K562 (cell line): ENCODE results near the gene STYXL1. TPM values are rescaled to one million over a fixed set of nuclear protein-coding genes. Genes with fewer than 3 reads are reported as not detected.
A peak's percentile ranks its signal among the peaks of the same experiment; 100 is the strongest.

Source experiments
- EP400 ChIP-seq: fragments of 450-650 bp; IDR thresholded peaks from 2 replicates; pipeline ENCODE4 v1.6.1; 2017; ENCODE audit warnings: antibody characterized with exemption, mild to moderate bottlenecking, moderate library complexity
- HMGXB4 ChIP-seq: sonication (generic); formaldehyde crosslinking; IDR thresholded peaks from 2 replicates; pipeline ENCODE4 v1.8.1; 2023; ENCODE audit warnings: mild to moderate bottlenecking, missing genetic modification reagents
- KDM1A ChIP-seq, 2 experiments: fragments of 450-650 bp; IDR thresholded peaks; 2 replicates each; pipeline ENCODE4 v1.6.1; 2016; ENCODE audit warnings: mild to moderate bottlenecking in 2 of 2
- MTA3 ChIP-seq: fragments of 450-650 bp; formaldehyde crosslinking; IDR thresholded peaks from 2 replicates; pipeline ENCODE4 v1.6.1; 2017; ENCODE audit warnings: mild to moderate bottlenecking, borderline replicate concordance
- POLR2G ChIP-seq: fragments of 200-400 bp; formaldehyde crosslinking; IDR thresholded peaks from 2 replicates; pipeline ENCODE4 v1.6.1; 2017; ENCODE audit warnings: low read depth, mild to moderate bottlenecking, antibody characterized with exemption, low read length, moderate library complexity
- STAT6 ChIP-seq: sonication (generic); formaldehyde crosslinking; IDR thresholded peaks from 2 replicates; pipeline ENCODE4 v1.8.1; 2023; ENCODE audit warnings: mild to moderate bottlenecking, missing genetic modification reagents
- THRA ChIP-seq: fragments of 450-650 bp; IDR thresholded peaks from 2 replicates; pipeline ENCODE4 v1.6.1; 2017; ENCODE audit warnings: mild to moderate bottlenecking, moderate library complexity
- ZC3H8 ChIP-seq: fragments of 450-650 bp; IDR thresholded peaks from 2 replicates; pipeline ENCODE4 v1.6.1; 2017
- ZNF263 ChIP-seq: sonication (generic); formaldehyde crosslinking; IDR thresholded peaks from 2 replicates; pipeline ENCODE4 v1.8.0; 2022; ENCODE audit warnings: mild to moderate bottlenecking, missing genetic modification reagents, borderline replicate concordance
- ZNF696 ChIP-seq: fragments of 250-450 bp; sonication (Bioruptor Pico); conservative IDR thresholded peaks from 2 replicates; pipeline ENCODE4 v1.4.0; 2020; ENCODE audit warnings: mild to moderate bottlenecking, moderate library complexity
- polyA plus RNA-seq, 8 experiments: library from polyadenylated mRNA; depleted of rRNA in 4 of 8; stranded (reverse) in 5 of 8; unstranded in 3 of 8; fragments of >200 nt; fragmentation: Nextera tagmentation in 2 of 8; fragmentation: Illumina TruSeq in 1 of 8; extraction: Ambion mirVana in 2 of 8; extraction: Trizol in 1 of 8; gene quantifications; 2 replicates each; pipeline versions ENCODE4 v1.2.1 to v1.2.3, GENCODE V29; 2011 to 2014; ENCODE audit warnings: inconsistent platforms in 1 of 8, missing spikeins in 1 of 8
- total RNA-seq, 7 experiments: library from RNA; depleted of rRNA in 6 of 7; stranded (reverse); fragments of >200 nt in 6 of 7; fragmentation: Illumina TruSeq in 2 of 7; extraction: Trizol in 2 of 7; gene quantifications; 2 replicates each; pipeline versions ENCODE4 v1.2.1 to v1.2.3, GENCODE V29; 2011 to 2021; ENCODE audit warnings: low replicate concordance in 1 of 7
- TF ChIP-seq, protein P1 (sequence below): sonication (generic); formaldehyde crosslinking; IDR thresholded peaks from 2 replicates; pipeline ENCODE4 v1.9.0; 2022; ENCODE audit warnings: mild to moderate bottlenecking, missing genetic modification reagents
- TF ChIP-seq, protein P2 (sequence below), 2 experiments: fragments of 200-800 bp in 1 of 2; sonication (Bioruptor generic) in 1 of 2; sonication (generic) in 1 of 2; formaldehyde crosslinking in 1 of 2; IDR thresholded peaks in 1 of 2; conservative IDR thresholded peaks in 1 of 2; 2 replicates each; pipeline versions ENCODE4 v1.5.0 to v1.6.1; 2016 to 2020; ENCODE audit warnings: missing compliant biosample characterization in 1 of 2, missing genetic modification characterization in 1 of 2, missing genetic modification reagents in 1 of 2
- TF ChIP-seq, protein P3 (sequence below), 2 experiments: IDR thresholded peaks; 2 replicates each; pipeline ENCODE4 v1.6.1; 2011; ENCODE audit warnings: borderline replicate concordance in 1 of 2, control low read depth in 1 of 2, low read depth in 1 of 2, low read length in 1 of 2, mild to moderate bottlenecking in 1 of 2, mixed read lengths in 1 of 2, moderate library complexity in 1 of 2; ENCODE audit not compliant: insufficient read depth in 1 of 2, insufficient read length in 1 of 2, poor library complexity in 1 of 2, severe bottlenecking in 1 of 2; ENCODE audit errors: extremely low read depth in 1 of 2

STYXL1 gene
- total and polyA plus RNA-seq, 9 of the 15 experiments (the other 6 are each of a cell fraction or from before 2014, with no cell fraction given), result 36.5 to 97.2 (median 49.9) TPM

DNA sequence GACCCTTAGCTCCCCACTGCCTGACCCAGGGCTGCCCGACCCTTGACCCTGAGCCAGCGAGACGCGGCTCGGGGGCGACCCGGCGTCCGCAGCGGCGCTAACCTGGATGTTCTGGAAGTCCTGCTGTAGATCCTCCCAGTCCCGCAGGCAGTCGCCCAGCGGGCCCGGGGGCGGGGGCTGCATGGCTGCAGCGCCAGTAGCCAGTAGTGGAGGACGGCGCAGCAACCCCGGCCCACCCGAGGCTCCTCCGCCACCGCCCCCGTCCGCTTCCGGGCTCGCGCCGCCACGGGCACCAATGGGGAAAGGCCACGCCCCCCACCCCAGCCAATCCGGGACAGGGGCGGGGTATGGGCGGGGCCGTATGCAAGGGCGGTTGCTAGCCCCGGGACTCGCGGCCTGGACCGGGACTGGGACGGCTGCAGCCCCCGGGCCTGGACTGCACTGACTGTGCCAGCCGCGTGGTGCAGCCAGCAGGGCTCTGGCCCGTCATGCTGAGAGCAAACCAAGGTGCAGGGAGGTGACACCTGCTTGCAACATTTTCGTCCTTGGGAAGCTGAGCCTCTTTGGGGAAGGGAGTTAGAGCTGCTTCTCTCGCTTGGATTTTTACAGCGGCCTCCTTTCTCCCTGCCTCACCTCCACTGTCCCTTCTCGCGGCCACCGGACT lies 53.3 kb downstream of the STYXL1 start, which contains the start of gene TMEM120A (continued):
- 0 out of 2 replicates have a peak, but pooled peaks have one; percentile 50 for TF ChIP-seq HMGXB4 (CRISPR knock-in tag)
- TF ChIP-seq MTA3, result 0 out of 2 replicates have a peak, but pooled peaks have one; percentile 63
- no peak for TF ChIP-seq ZNF696 (CRISPR knock-in tag)
- TF ChIP-seq POLR2G, result peak; percentile 84
- TF ChIP-seq ZC3H8, result no peak
- peak; percentile 77 for TF ChIP-seq ZNF263 (CRISPR knock-in tag)
- TF ChIP-seq, protein P1, sequence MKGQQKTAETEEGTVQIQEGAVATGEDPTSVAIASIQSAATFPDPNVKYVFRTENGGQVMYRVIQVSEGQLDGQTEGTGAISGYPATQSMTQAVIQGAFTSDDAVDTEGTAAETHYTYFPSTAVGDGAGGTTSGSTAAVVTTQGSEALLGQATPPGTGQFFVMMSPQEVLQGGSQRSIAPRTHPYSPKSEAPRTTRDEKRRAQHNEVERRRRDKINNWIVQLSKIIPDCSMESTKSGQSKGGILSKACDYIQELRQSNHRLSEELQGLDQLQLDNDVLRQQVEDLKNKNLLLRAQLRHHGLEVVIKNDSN (CRISPR knock-in tag), result peak; percentile 79
- peak in 1 of 2 experiments; percentile 80; a peak in 3 of 4 replicates for TF ChIP-seq KDM1A (IDR thresholded peaks at IDR 0.05)
- TF ChIP-seq EP400, result peak; percentile 48; the same call in 1 of the 2 replicates
- TF ChIP-seq, protein P2, sequence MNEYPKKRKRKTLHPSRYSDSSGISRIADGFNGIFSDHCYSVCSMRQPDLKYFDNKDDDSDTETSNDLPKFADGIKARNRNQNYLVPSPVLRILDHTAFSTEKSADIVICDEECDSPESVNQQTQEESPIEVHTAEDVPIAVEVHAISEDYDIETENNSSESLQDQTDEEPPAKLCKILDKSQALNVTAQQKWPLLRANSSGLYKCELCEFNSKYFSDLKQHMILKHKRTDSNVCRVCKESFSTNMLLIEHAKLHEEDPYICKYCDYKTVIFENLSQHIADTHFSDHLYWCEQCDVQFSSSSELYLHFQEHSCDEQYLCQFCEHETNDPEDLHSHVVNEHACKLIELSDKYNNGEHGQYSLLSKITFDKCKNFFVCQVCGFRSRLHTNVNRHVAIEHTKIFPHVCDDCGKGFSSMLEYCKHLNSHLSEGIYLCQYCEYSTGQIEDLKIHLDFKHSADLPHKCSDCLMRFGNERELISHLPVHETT (CRISPR knock-in tag; conservative IDR thresholded peaks at IDR 0.05 in 1 of 2, IDR thresholded peaks at IDR 0.05 in 1 of 2), result 0 out of 4 replicates have a peak, but pooled peaks of 1 of the 2 experiments have one; percentile 39
- no peak for TF ChIP-seq THRA
- TF ChIP-seq, protein P3, sequence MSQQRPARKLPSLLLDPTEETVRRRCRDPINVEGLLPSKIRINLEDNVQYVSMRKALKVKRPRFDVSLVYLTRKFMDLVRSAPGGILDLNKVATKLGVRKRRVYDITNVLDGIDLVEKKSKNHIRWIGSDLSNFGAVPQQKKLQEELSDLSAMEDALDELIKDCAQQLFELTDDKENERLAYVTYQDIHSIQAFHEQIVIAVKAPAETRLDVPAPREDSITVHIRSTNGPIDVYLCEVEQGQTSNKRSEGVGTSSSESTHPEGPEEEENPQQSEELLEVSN (IDR thresholded peaks at IDR 0.05; ENCODE audit: borderline replicate concordance in 1 of 2, extremely low read depth in 1 of 2, insufficient read depth in 1 of 2, insufficient read length in 1 of 2, low read depth in 1 of 2, low read length in 1 of 2, poor library complexity in 1 of 2, severe bottlenecking in 1 of 2), result peak in 1 of 2 experiments; percentile 42
- TF ChIP-seq STAT6 (CRISPR knock-in tag), result peak; percentile 62; the same call in 1 of the 2 replicates
